ENCODE results near the gene AGTR1. TPM values are rescaled to one million over a fixed set of nuclear protein-coding genes. Genes with fewer than 3 reads are reported as not detected.

AGTR1 gene
- total RNA-seq, 1 donor from 2014 or later: 0.49 TPM

Small RNA genes lying within 50 kb of the gene (small RNA-seq; reads per million reads assigned to genes)
- gene RPL38P1 (ENCODE audit: low replicate concordance): not detected

Other genes with a start within 250 kb of the AGTR1 start
- gene CPB1, start 129.9 kb downstream of the AGTR1 start, total RNA-seq: not detected
- not detected for gene CPA3, start 167.4 kb downstream of the AGTR1 start, total RNA-seq